GM23338 (cell line): Measurements from ENCODE around the gene PPP1R10.

Experiments
- CREB1 ChIP-seq: fragments of 250-450 bp; sonication (Bioruptor Pico); IDR thresholded peaks from 2 replicates; pipeline ENCODE4 v1.5.0; 2020; ENCODE audit warnings: low read depth, mild to moderate bottlenecking, moderate library complexity
- CTCF ChIP-seq, 2 experiments: fragments of 200-600 bp in 1 of 2; sonication (generic) in 1 of 2; conservative IDR thresholded peaks; 2 replicates each; pipeline versions ENCODE4 v1.5.1 to v1.6.1; 2016 to 2017; ENCODE audit warnings: antibody characterized with exemption in 2 of 2, low read depth in 2 of 2, mild to moderate bottlenecking in 2 of 2, moderate library complexity in 1 of 2
- EZH2 ChIP-seq: fragments of 200-600 bp; sonication (generic); IDR thresholded peaks from one replicate; pipeline ENCODE4 v1.8.0; 2017; ENCODE audit warnings: antibody characterized with exemption, mild to moderate bottlenecking, low read depth; ENCODE audit not compliant: unreplicated experiment
- EZH2phosphoT487 ChIP-seq: fragments of 200-600 bp; sonication (generic); IDR thresholded peaks from one replicate; pipeline ENCODE4 v1.8.1; 2018; ENCODE audit warnings: antibody characterized with exemption; ENCODE audit not compliant: unreplicated experiment
- JUNB ChIP-seq: IDR thresholded peaks from one replicate; pipeline ENCODE4 v1.6.1; 2016; ENCODE audit warnings: antibody characterized with exemption; ENCODE audit not compliant: unreplicated experiment
- POLR2AphosphoS5 ChIP-seq: IDR thresholded peaks from 2 replicates; pipeline ENCODE4 v1.6.1; 2016; ENCODE audit warnings: antibody characterized with exemption, low read depth
- REST ChIP-seq: IDR thresholded peaks from one replicate; pipeline ENCODE4 v1.6.1; 2018; ENCODE audit warnings: antibody characterized with exemption; ENCODE audit not compliant: unreplicated experiment
- ZNF114 ChIP-seq: fragments of 250-450 bp; sonication (Bioruptor Pico); IDR thresholded peaks from 2 replicates; pipeline ENCODE4 v1.5.0; 2020; ENCODE audit warnings: mild to moderate bottlenecking, moderate library complexity
- ZNF331 ChIP-seq: fragments of 250-450 bp; sonication (Bioruptor Pico); IDR thresholded peaks from 2 replicates; pipeline ENCODE4 v1.5.0; 2020; ENCODE audit warnings: low read depth, mild to moderate bottlenecking, moderate library complexity

GRCh38 chr6:30589754-30590358 is 27.2 kb downstream of the PPP1R10 start:
- TF ChIP-seq CTCF (conservative IDR thresholded peaks at IDR 0.05; ENCODE audit: low read depth in 2 of 2) (no peak), EZH2phosphoT487 (no peak), EZH2 (no peak), POLR2AphosphoS5 (no peak), REST (no peak), ZNF331 (CRISPR knock-in tag) (no peak), CREB1 (CRISPR knock-in tag) (no peak), ZNF114 (CRISPR knock-in tag) (no peak), JUNB (no peak)
